Stimulated activated CD8-positive, alpha-beta memory T cell treated with anti-CD3 and anti-CD28 coated beads, Interleukin-12 subunit alpha, Interleukin-12 subunit beta, amount 100 ng/mL, for 1 hour (primary cell): ENCODE results near the gene SLC6A12.
"Not testable (repeated sequence)": the region's sequence is repeated elsewhere in the genome, so short reads cannot be mapped to it uniquely, and the experiment has no call there.

ENCODE experiments used
- DNase-seq: peaks from one replicate; pipeline ENCODE4 v3.0.0-alpha.2; 2020; ENCODE audit warnings: low read depth

Gene SLC6A12

GRCh38 chr12:217029-217428 is 3.1 kb upstream of the SLC6A12 start:
- not testable (repeated sequence) for DNase-seq

GRCh38 chr12:215116-215515 is 1.2 kb upstream of the SLC6A12 start:
- no peak for DNase-seq

GRCh38 chr12:213527-213932 is 427 bp downstream of the SLC6A12 start:
- no peak for DNase-seq

GRCh38 chr12:212715-213526 is 1.0 kb downstream of the SLC6A12 start:
- DNase-seq: no peak

GRCh38 chr12:212415-212714 is 1.6 kb downstream of the SLC6A12 start:
- DNase-seq: no peak

GRCh38 chr12:211639-212414 is 2.1 kb downstream of the SLC6A12 start:
- no peak for DNase-seq

- no peak for DNase-seq
Observed at GRCh38 chr12:211142-211465, 2.9 kb downstream of the SLC6A12 start.

- no peak for DNase-seq
Observed at GRCh38 chr12:210277-211141, 3.4 kb downstream of the SLC6A12 start.

GRCh38 chr12:209851-210250 is 4.1 kb downstream of the SLC6A12 start:
- no peak for DNase-seq

- DNase-seq: no peak
Observed at GRCh38 chr12:209246-209645, 4.7 kb downstream of the SLC6A12 start.

- no peak for DNase-seq
Observed at GRCh38 chr12:208813-209212, 5.1 kb downstream of the SLC6A12 start.

GRCh38 chr12:207804-208203 is 6.2 kb downstream of the SLC6A12 start:
- DNase-seq: no peak

- DNase-seq: no peak
Observed at GRCh38 chr12:206746-207440, 7.1 kb downstream of the SLC6A12 start.

- no peak for DNase-seq
Observed at GRCh38 chr12:205026-205425, 8.9 kb downstream of the SLC6A12 start.

GRCh38 chr12:204261-204678 is 9.7 kb downstream of the SLC6A12 start:
- no peak for DNase-seq

- no peak for DNase-seq
Observed at GRCh38 chr12:203462-204260, 10.3 kb downstream of the SLC6A12 start.

GRCh38 chr12:203074-203461 is 10.9 kb downstream of the SLC6A12 start:
- no peak for DNase-seq

- DNase-seq: no peak
Observed at GRCh38 chr12:202081-202731, 11.8 kb downstream of the SLC6A12 start.

- no peak for DNase-seq
Observed at GRCh38 chr12:201361-201760, 12.6 kb downstream of the SLC6A12 start.

- DNase-seq: no peak
Observed at GRCh38 chr12:198705-199104, 15.3 kb downstream of the SLC6A12 start.
